Body of pancreas (tissue), 4 donors: ENCODE measurements around the gene TNIK.

Source experiments
- CTCF ChIP-seq, 7 experiments: fragments of 450-650 bp in 4 of 7; fragments of 200-600 bp in 3 of 7; sonication (generic) in 3 of 7; IDR thresholded peaks; one replicate each; pipeline ENCODE4 v1.5.1; 2016 to 2019; ENCODE audit warnings: antibody characterized with exemption in 7 of 7
- POLR2A ChIP-seq, 3 donors: fragments of 450-650 bp; IDR thresholded peaks; one replicate each; pipeline ENCODE4 v1.6.1; 2016; ENCODE audit warnings: antibody characterized with exemption in 3 of 3, mild to moderate bottlenecking in 2 of 3

- TF ChIP-seq CTCF (IDR thresholded peaks at IDR 0.05): no peak
- no peak for TF ChIP-seq POLR2A (IDR thresholded peaks at IDR 0.05)
Measured at GRCh38 chr3:171342783-171343420, 117.3 kb downstream of the TNIK start.
